Psoas muscle (tissue), 8 donors: ENCODE data around the gene ZNF532. TPM values are rescaled to one million over a fixed set of nuclear protein-coding genes. Genes with fewer than 3 reads are reported as not detected.
A peak's percentile ranks its signal among the peaks of the same experiment; 100 is the strongest.

Source experiments
- ATAC-seq, 4 donors: fragments of 200-7000 bp; cut with Tn5 transposase; one replicate each; pipeline ENCODE4 v1.9.1; 2020; ENCODE audit warnings: moderate library complexity in 3 of 4, mild to moderate bottlenecking in 2 of 4
- DNase-seq, 2 donors: peaks; one replicate each; pipeline ENCODE4 v3.0.0-alpha.2; 2020
- H3K27ac ChIP-seq: fragments of 200-600 bp; one replicate; pipeline ENCODE4 v1.8.0; 2022
- H3K27me3 ChIP-seq, 3 donors: fragments of 200-600 bp in 1 of 3; one replicate each; pipeline versions ENCODE4 v1.6.1 to v1.8.0; 2013 to 2022; ENCODE audit warnings: low read length in 2 of 3, mild to moderate bottlenecking in 2 of 3, moderate library complexity in 1 of 3; ENCODE audit not compliant: insufficient read depth in 3 of 3
- H3K36me3 ChIP-seq, 2 donors: fragments of 200-600 bp in 1 of 2; one replicate each; pipeline versions ENCODE4 v1.6.1 to v1.8.0; 2013 to 2022; ENCODE audit warnings: low read depth in 1 of 2, mild to moderate bottlenecking in 1 of 2, moderate library complexity in 1 of 2; ENCODE audit not compliant: insufficient read depth in 1 of 2
- H3K4me1 ChIP-seq: fragments of 200-600 bp; one replicate; pipeline ENCODE4 v1.8.0; 2022
- H3K4me3 ChIP-seq: fragments of 200-600 bp; one replicate; pipeline ENCODE4 v1.8.0; 2022; ENCODE audit warnings: mild to moderate bottlenecking
- H3K9me3 ChIP-seq: fragments of 200-600 bp; one replicate; pipeline ENCODE4 v1.8.0; 2022
- CTCF ChIP-seq: fragments of 200-600 bp; IDR thresholded peaks from one replicate; pipeline ENCODE4 v1.8.0; 2022; ENCODE audit warnings: antibody characterized with exemption
- WGBS, 3 donors: extraction: QIAGEN DNeasy Blood & Tissue Kit; methylation state at CpG; one replicate each; pipeline versions ENCODE4 v1.1.6 to v1.1.7; 2013; 5-methylcytosine and 5-hydroxymethylcytosine counted together
- intact Hi-C, 2 donors: fragments of 100-400 bp; cut with DNase I; formaldehyde crosslinking; loops; one replicate each; pipeline versions ENCODE4 v1.11.0 to v1.14.2; 2022
- polyA plus RNA-seq, 3 donors: library from polyadenylated mRNA; stranded (reverse); fragments of 200-250 nt; gene quantifications; one replicate each; pipeline ENCODE4 v1.2.3, GENCODE V29; 2013
- total RNA-seq, 4 donors: library from RNA; stranded (reverse); fragmentation: NEBNext Ultra II Directional in 2 of 4; extraction: Animal tissue kit (Norgen Biotek cat#: 25700) in 2 of 4; gene quantifications; one replicate each; pipeline versions ENCODE4 v1.2.1 to v1.2.4, GENCODE V29; 2021 to 2023
- donor health status: healthy with polysubstance abuse.
- donor health status: DM: no; HTN: no; CAD: no; lungs with moderate emphysema.
- donor health status: Bipolar disorder and iron deficiency.
- donor health status: healthy.
- donor health status: DM: yes; HTN: yes; CAD: no.
- donor health status: DM: no; HTN: no; CAD: no.
- donor health status: DM: no; HTN: no; CAD: no.
- donor health status: DM: yes; HTN: yes; CAD: no.

Gene ZNF532
- total and polyA plus RNA-seq, 7 donors = 13.6 to 105 (median 68.8) TPM

DNA sequence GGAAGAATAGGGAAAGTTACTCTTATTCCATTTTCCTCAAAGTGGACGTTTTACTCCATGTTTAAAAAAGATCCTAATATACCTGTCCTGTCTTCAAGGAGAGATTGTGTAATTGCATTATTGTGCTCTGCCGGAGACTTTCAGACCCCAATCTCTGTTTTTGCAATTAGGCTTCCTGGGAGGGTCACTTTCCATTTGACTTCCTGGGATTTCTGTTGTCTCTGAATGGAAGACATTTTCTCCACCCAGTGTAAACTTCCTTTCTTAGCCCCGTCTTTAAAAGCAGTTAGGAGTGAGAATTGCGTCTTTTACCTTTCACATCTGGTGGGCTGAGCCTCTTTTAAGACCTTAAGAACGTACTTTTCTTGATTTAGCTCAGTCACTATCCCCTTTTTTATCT lies 63.0 kb downstream of the ZNF532 start:
- Histone ChIP-seq H3K27me3 (no peaks in the 10 kb centered on the region), H3K9me3 (no peaks in the 10 kb centered on the region), H3K4me3 (peak overlapping the region; percentile 5), H3K36me3 (peaks cover 0 to 10% of the 10 kb centered on the region in 2 donors), H3K4me1 (peaks cover 36% of the 10 kb centered on the region), H3K27ac (peak overlapping the region; percentile 31)
- no peak for TF ChIP-seq CTCF
- ATAC-seq (no peak), DNase-seq (no peak)
- intact Hi-C loops = no loop called here
- 65 to 83% (median 76%) methylated on average over 5 of the region's 5 CpGs for WGBS, 3 donors

- ATAC-seq = peak; percentile 42 to 69 (median 52)
- no peaks in the 10 kb centered on the region for H3K27me3 ChIP-seq
- peaks cover 32% of the 10 kb centered on the region for H3K4me1 ChIP-seq
- H3K36me3 ChIP-seq = peaks cover 0 to 3% of the 10 kb centered on the region in 2 donors
- no peak for TF ChIP-seq CTCF
- H3K27ac ChIP-seq = peak overlapping the region; percentile 31
- no peaks in the 10 kb centered on the region for H3K9me3 ChIP-seq
- H3K4me3 ChIP-seq = no peak overlapping the region
- WGBS, 3 donors = 9 to 43% (median 15%) methylated on average over 4 of the region's 4 CpGs
- intact Hi-C loops = no loop called here
- no peak for DNase-seq
These were observed 63.7 kb downstream of the ZNF532 start for GRCh38 chr18:58928386-58928785.

- no peaks in the 10 kb centered on the region for H3K36me3 ChIP-seq
- DNase-seq = no peak
- ATAC-seq = no peak
- H3K9me3 ChIP-seq = no peaks in the 10 kb centered on the region
- no peak overlapping the region for H3K4me3 ChIP-seq
- intact Hi-C loops = no loop called here
- TF ChIP-seq CTCF = no peak
- no peak overlapping the region for H3K27ac ChIP-seq
- WGBS, 3 donors = 74 to 89% (median 75%) methylated on average over 6 of the region's 6 CpGs
- H3K27me3 ChIP-seq = no peaks in the 10 kb centered on the region
- H3K4me1 ChIP-seq = peaks cover 31% of the 10 kb centered on the region
These were observed 64.5 kb downstream of the ZNF532 start for GRCh38 chr18:58929206-58929605.

GRCh38 chr18:58934356-58934755 lies 69.7 kb downstream of the ZNF532 start:
- Histone ChIP-seq H3K27ac (no peak overlapping the region), H3K4me3 (no peak overlapping the region), H3K9me3 (no peaks in the 10 kb centered on the region), H3K36me3 (peaks cover 5 to 14% of the 10 kb centered on the region in 2 donors), H3K4me1 (peaks cover 27% of the 10 kb centered on the region), H3K27me3 (no peaks in the 10 kb centered on the region)
- TF ChIP-seq CTCF = no peak
- no peak for DNase-seq
- intact Hi-C loops = loop anchor here in 1 of 2 donors (10.0 kb wide), 1 partner anchor 150 kb away; no protein-coding TSS in a partner anchor
- ATAC-seq = no peak
- 79 to 86% (median 85%) methylated on average over 9 of the region's 9 CpGs for WGBS, 3 donors

DNA sequence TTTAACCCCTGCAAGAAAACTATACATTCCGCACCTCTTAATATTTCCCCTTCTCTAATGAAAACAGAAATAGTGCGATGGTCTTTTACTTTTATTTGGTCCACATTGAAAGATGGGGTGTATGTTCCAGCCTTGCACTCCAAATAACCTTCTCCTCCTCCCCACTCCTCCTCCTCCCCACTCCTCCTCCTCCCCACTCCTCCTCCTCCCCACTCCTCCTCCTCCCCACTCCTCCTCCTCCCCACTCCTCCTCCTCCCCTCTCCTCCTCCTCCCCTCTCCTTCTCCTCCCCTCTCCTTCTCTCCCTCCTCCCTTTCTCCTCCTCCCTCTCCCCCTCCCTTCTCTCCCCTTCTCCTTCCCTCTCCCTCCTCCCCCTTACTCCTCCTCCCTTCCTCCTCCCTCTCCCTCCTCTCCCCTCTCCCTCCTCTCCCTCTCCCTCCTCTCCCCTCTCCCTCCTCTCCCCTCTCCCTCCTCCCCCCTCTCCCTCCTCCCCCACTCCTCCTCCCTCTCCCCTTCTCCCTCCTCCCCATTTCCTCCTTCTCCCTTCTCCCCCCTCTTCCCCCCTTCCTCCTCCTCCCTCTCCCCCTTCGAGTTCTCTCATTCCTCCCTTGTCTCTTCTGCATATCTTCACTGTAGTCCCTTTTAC lies 70.4 kb downstream of the ZNF532 start:
- intact Hi-C loops = loop anchor here in 1 of 2 donors (10.0 kb wide), 1 partner anchor 150 kb away; no protein-coding TSS in a partner anchor
- Histone ChIP-seq H3K36me3 (peaks cover 8 to 20% of the 10 kb centered on the region in 2 donors), H3K27me3 (no peaks in the 10 kb centered on the region), H3K4me1 (peaks cover 22% of the 10 kb centered on the region), H3K4me3 (no peak overlapping the region), H3K9me3 (no peaks in the 10 kb centered on the region), H3K27ac (no peak overlapping the region)
- ATAC-seq (no peak), DNase-seq (no peak)
- 65 to 77% (median 76%) methylated on average over 3 of the region's 3 CpGs for WGBS, 3 donors
- TF ChIP-seq CTCF = no peak
